ENCODE results near the gene ST6GALNAC1. TPM values are rescaled to one million over a fixed set of nuclear protein-coding genes. Genes with fewer than 3 reads are reported as not detected.
A peak's percentile ranks its signal among the peaks of the same experiment; 100 is the strongest.

ST6GALNAC1 gene
- total RNA-seq, 1 experiment from 2014 or later, result 0.79 TPM

- DNase-seq (ENCODE audit: low read depth, low spot score), result no peak
- in situ Hi-C loops (cut with HindIII; ENCODE audit: low pct_unique_long_range_greater_than_20kb, low sequenced_read_pairs), result no loop called here
Measured at GRCh38 chr17:76597156-76598003, 46.2 kb downstream of the ST6GALNAC1 start.

DNA sequence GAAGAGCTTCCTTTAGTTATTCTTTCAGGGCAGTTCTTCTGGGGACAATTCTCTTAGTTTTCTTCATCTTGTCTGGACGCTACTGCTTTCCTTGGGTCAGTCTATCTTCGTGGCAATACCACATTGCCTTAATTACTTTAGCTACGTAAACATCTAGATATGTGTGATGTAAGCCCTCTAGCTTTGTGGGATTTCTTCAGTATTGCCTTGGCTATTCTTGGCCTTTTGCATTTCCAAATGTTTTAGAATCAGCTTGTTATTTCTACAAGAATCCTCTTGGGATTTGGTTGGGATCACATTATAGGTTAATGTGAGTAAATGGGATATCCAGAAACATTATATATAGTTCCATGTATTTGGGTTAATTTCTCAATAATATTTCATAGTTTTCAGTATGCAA is 48.9 kb downstream of the ST6GALNAC1 start:
- DNase-seq (ENCODE audit: low read depth, low spot score), result no peak
- in situ Hi-C loops (cut with HindIII; ENCODE audit: low pct_unique_long_range_greater_than_20kb, low sequenced_read_pairs), result no loop called here

DNA sequence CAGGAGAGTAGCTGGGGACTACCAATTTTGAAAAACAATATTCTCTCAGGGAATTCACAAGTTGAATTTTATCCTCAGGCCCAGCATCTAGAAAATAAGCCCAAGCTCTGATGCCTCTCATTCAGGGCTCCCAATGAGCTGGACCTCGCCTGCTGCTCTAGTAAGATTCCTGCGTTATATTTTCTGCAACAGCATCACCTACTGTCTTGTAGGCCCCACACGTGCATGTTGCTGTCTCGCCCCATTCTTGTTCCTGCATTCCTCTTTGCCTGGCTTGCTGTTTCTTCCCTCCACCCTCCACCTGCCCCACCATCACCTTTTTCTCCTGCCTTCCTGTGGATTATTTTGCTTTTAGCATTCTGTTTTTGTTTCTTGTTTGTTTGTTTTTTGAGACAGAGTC is 49.6 kb downstream of the ST6GALNAC1 start:
- in situ Hi-C loops (cut with HindIII; ENCODE audit: low pct_unique_long_range_greater_than_20kb, low sequenced_read_pairs), result no loop called here
- no peak for DNase-seq (ENCODE audit: low read depth, low spot score)

GRCh38 chr17:76593384-76593826 is 50.2 kb downstream of the ST6GALNAC1 start:
- in situ Hi-C loops (cut with HindIII; ENCODE audit: low pct_unique_long_range_greater_than_20kb, low sequenced_read_pairs), result no loop called here
- no peak for DNase-seq (ENCODE audit: low read depth, low spot score)

DNA sequence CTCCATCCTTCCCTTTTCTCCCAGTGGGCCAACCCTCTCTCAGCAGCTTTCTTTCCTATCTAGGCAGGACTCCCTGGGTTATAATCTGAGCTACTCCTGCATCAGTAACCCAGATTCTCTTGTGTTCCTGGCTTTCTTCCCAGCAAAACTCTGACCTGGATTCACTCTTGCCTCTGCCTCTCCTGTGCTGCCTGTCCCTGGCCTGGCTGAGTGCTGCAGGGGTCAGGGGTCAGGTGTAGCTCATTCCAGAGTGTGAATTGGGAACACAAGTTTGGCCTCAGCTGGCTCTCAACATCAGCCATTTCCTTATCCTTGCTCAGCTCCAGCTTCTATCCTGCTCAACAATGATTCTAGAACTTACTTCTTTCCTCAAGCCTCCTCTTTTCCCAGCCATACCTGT is 55.4 kb downstream of the ST6GALNAC1 start:
- in situ Hi-C loops (cut with HindIII; ENCODE audit: low pct_unique_long_range_greater_than_20kb, low sequenced_read_pairs), result no loop called here
- DNase-seq (ENCODE audit: low read depth, low spot score), result no peak

GRCh38 chr17:76586741-76587487 is 56.6 kb downstream of the ST6GALNAC1 start:
- DNase-seq (ENCODE audit: low read depth, low spot score), result no peak
- in situ Hi-C loops (cut with HindIII; ENCODE audit: low pct_unique_long_range_greater_than_20kb, low sequenced_read_pairs), result no loop called here

GRCh38 chr17:76585649-76586593 is 57.6 kb downstream of the ST6GALNAC1 start, which contains the start of gene ST6GALNAC2:
ST6GALNAC2 (minus strand) TSS chr17:76585860; CDS start chr17:76585808, 52 bp downstream.
- peak; percentile 83 for DNase-seq (ENCODE audit: low read depth, low spot score)
- in situ Hi-C loops (cut with HindIII; ENCODE audit: low pct_unique_long_range_greater_than_20kb, low sequenced_read_pairs), result no loop called here

- in situ Hi-C loops (cut with HindIII; ENCODE audit: low pct_unique_long_range_greater_than_20kb, low sequenced_read_pairs), result no loop called here
- no peak for DNase-seq (ENCODE audit: low read depth, low spot score)
Measured at GRCh38 chr17:76585033-76585648, 58.4 kb downstream of the ST6GALNAC1 start.

- in situ Hi-C loops (cut with HindIII; ENCODE audit: low pct_unique_long_range_greater_than_20kb, low sequenced_read_pairs), result no loop called here
- DNase-seq (ENCODE audit: low read depth, low spot score), result no peak
Measured at GRCh38 chr17:76584427-76585032, 59.0 kb downstream of the ST6GALNAC1 start.

DNA sequence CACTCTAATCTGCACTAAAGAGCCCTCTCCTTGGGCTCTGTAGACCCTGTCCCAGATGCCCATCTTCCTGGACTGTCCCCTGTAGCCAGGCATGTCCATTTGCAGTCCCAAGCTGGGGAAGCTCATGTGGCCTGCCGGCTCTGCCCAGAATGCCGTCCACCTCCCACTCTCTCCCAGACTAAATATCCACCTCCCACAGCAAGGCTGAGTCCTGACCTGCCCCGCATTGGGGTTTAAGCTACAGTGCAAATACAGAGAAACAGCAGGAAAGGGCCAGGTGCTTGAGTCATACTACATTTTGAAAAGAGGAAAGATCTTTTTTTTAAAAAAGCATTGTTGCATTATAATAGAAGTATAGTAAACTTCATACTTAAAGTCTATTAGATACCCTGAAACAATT is 60.9 kb downstream of the ST6GALNAC1 start:
- DNase-seq (ENCODE audit: low read depth, low spot score), result no peak
- in situ Hi-C loops (cut with HindIII; ENCODE audit: low pct_unique_long_range_greater_than_20kb, low sequenced_read_pairs), result no loop called here

- DNase-seq (ENCODE audit: low read depth, low spot score), result no peak
- in situ Hi-C loops (cut with HindIII; ENCODE audit: low pct_unique_long_range_greater_than_20kb, low sequenced_read_pairs), result no loop called here
Measured at GRCh38 chr17:76581515-76581914, 62.0 kb downstream of the ST6GALNAC1 start.

DNA sequence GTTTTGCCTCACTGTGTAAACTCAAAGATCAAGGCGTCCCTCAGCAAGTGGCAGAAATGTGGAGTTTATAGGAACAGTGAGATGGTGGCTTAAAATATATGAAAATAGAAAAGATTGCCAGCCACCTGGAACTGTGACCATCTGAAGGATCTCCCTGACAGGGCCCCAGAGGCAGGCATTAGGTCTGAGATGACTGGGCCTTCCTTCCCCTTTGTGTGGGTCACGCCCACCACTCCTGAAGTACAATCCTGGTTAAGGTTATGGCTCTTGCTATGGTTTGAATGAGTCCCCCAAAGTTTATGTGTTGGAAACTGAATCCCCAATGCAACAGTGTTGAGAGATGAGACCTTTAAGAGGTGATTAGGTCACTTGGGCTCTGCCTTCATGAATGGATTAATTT is 64.3 kb downstream of the ST6GALNAC1 start:
- in situ Hi-C loops (cut with HindIII; ENCODE audit: low pct_unique_long_range_greater_than_20kb, low sequenced_read_pairs), result loop anchor here (10.0 kb wide), 1 partner anchor 136 kb away; the partner anchor contains the start of gene MXRA7
- no peak for DNase-seq (ENCODE audit: low read depth, low spot score)

GRCh38 chr17:76578376-76578775 is 65.2 kb downstream of the ST6GALNAC1 start:
- in situ Hi-C loops (cut with HindIII; ENCODE audit: low pct_unique_long_range_greater_than_20kb, low sequenced_read_pairs), result loop anchor here (10.0 kb wide), 1 partner anchor 136 kb away; the partner anchor contains the start of gene MXRA7
- no peak for DNase-seq (ENCODE audit: low read depth, low spot score)

- DNase-seq (ENCODE audit: low read depth, low spot score), result no peak
- in situ Hi-C loops (cut with HindIII; ENCODE audit: low pct_unique_long_range_greater_than_20kb, low sequenced_read_pairs), result loop anchor here (10.0 kb wide), 1 partner anchor 137 kb away; the partner anchor contains the start of gene MXRA7
Measured at GRCh38 chr17:76577876-76578275, 65.7 kb downstream of the ST6GALNAC1 start.

- in situ Hi-C loops (cut with HindIII; ENCODE audit: low pct_unique_long_range_greater_than_20kb, low sequenced_read_pairs), result loop anchor here (10.0 kb wide), 1 partner anchor 139 kb away; the partner anchor contains the start of gene MXRA7
- peak; percentile 75 for DNase-seq (ENCODE audit: low read depth, low spot score)
Measured at GRCh38 chr17:76576189-76576588, 67.4 kb downstream of the ST6GALNAC1 start.

DNA sequence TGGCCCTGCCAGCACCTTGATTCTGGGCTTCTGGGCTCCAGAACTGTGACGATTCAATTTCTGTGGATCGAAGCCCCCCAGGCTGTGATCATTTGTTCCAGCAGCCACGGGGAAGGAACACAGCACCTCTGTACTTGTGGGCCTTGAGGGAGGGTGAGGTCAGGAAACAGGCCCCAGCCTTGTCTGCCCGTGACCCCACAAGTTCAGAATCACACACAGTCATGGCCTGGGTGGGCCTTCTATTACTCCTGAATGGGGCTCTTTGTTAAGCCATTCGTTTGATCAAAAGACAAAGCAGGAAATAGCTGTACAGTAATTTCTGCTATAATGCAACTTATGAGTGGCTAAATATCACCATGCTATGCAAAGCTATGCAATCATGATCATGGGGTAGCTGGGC is 68.0 kb downstream of the ST6GALNAC1 start:
- peak; percentile 100 for DNase-seq (ENCODE audit: low read depth, low spot score)
- in situ Hi-C loops (cut with HindIII; ENCODE audit: low pct_unique_long_range_greater_than_20kb, low sequenced_read_pairs), result loop anchor here (10.0 kb wide), 1 partner anchor 139 kb away; the partner anchor contains the start of gene MXRA7
